ENCODE data around the gene KBTBD3.
A peak's percentile ranks its signal among the peaks of the same experiment; 100 is the strongest.

Gene KBTBD3

GRCh38 chr11:106076919-106077608 is at the start of gene KBTBD3:
TSS of gene KBTBD3 (minus strand) at chr11:106077347. CDS start at chr11:106059097, 18,250 bp downstream.
- DNase-seq = peak; percentile 98

DNA sequence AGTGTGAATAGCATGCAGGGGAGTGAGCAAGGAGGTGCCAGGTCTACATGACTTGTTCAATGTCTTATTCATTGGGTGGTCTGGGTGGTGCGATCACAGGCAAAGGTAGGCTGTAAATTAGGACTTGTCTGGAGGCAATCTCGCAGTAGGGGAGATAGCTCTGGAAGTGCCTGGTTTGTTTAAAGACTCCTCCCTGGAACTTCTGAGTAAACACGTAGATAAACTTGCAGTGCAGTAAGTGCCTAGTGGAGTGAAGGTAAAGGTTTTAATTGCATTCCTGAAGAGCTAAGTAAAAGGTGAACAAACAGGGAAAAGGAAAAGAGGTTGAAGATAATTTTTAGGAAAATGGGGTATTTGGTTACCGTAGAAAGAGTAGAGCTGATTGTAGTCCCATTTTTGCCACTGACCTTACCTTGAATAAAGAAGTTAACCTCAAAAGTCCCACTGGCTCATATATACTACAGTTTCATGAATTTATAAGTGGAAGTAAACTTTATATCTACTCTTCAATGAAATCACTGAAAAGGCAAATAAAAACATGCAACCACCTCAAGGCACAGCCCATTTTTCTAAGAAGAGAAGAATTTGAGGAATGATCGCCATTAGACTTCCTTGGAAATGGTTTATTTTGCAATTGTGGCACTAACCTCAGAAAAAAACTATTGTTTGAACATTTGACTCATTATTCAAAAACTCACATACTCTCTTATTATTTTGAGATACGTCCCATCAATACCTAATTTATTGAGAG is 44.6 kb upstream of the KBTBD3 start:
- no peak for DNase-seq

- no peak for DNase-seq
Observed at GRCh38 chr11:106105986-106106385, 28.8 kb upstream of the KBTBD3 start.

GRCh38 chr11:106101819-106102218 is 24.7 kb upstream of the KBTBD3 start:
- no peak for DNase-seq

- DNase-seq = no peak
Observed at GRCh38 chr11:106101370-106101769, 24.2 kb upstream of the KBTBD3 start.

GRCh38 chr11:106098893-106099553 is 21.9 kb upstream of the KBTBD3 start:
- no peak for DNase-seq

DNA sequence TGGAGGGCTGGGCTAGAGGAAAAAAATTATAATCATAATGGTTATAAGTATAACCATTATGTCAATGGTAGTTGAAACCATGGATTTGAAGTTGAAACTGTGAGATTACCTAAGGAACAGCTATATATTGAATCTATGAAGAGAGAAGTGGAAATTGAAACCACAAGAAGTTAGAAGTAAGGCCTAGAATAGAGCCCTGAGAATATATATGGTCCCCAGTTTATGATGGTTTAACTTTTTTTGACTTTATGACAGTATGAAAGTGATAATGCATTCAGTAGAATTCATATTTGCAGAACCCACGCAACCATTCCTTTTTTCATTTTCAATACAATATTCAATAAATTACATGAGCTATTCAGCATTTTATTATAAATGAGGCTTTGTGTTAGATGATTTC is 15.3 kb upstream of the KBTBD3 start:
- no peak for DNase-seq

DNA sequence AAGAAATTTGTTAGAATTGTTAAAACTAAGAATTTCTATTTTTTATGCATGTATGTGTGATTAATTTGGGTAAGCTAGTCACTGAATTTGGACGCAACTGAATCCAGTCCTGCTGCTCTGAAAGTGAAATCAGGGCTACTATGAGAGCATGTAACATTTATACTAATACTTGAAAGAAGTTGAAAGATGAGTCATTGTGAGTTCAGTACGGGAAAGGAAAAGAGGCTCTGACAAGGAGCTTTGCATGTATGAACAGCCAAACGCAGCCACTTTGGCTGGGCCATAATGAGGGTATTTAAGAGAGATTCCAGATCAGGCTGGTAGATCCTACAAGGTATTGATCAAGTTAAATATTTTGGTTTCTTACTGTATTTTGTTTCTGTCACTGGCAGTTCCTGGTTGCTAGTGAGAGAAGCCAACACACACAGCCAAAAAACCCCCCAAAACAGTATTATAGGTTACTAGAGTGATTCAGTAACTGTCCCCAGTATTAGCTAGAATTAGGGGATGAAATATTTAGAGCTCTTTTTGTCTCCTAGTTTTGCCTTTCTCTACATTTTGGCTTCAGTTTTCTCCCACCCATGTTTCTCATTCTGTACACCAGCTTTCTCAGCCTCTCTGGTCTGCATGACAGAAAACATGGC is 14.5 kb upstream of the KBTBD3 start:
- DNase-seq = no peak

DNA sequence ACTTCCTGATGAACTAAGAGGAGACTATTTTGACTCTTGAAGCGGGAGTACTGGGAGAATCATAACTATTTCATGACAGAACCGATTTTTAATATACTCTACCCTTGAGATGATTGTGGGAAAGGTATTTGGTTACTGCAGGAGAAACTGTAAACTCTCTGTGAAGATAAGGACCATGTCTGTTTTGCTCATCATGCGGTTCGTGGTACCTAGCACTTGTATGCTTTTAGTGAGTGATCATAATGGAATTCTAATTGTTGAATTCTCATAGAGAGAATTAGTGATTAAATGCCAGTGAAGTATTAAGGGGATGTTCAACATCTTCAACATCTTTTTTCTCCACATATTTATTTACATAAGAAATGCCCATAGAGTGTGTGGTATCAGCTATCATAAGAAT is 11.7 kb upstream of the KBTBD3 start:
- DNase-seq = no peak

DNA sequence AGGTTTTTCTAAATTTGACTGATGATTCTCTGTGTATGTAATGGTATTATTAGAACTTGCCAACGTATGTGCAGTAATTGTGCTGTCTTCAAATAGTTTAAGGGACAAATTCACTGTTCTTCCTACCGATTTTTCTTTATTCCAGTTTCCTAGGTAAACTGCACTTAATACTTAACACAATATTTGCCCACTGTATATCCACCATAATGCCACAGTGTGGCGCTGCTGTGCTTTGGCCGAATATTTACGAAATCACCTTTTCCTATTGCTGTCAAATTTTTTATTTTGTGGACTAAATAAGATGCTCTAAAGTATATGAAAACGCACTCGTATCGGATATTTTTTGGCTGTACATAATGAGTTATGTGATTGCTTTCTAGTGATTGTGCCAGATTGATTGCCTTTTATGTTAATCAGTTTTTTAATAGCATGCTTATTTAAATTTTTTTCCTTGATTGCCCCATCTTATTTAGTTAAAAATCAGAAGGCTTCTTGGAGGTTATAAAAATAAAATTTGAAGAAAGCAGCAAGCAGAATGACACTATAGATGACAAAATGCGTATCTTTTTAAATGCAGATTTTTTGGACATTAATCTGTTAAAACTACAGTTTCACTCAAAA is 10.8 kb upstream of the KBTBD3 start:
- DNase-seq = peak; percentile 22 to 26

- DNase-seq = no peak
Observed at GRCh38 chr11:106086850-106087249, 9.7 kb upstream of the KBTBD3 start.

DNA sequence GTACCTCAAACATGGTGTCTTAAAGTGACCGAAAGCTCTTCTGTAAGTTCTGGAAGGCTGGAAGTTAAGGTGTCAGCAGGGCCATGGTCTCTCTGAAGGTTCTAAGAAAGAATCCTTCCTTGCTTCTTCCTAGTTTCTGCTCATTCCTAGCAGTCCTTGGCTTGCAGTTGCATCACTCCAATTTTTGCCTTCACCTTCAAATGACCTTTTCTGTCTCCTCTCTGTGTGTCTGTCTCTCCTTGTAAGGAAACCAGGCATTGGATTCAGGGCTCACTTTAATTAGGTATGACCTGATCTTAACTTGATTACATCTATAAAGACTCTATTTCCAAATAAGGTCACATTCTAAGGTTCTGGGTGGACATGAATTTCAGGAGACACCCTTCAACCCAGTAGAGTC is 9.0 kb upstream of the KBTBD3 start:
- no peak for DNase-seq

DNA sequence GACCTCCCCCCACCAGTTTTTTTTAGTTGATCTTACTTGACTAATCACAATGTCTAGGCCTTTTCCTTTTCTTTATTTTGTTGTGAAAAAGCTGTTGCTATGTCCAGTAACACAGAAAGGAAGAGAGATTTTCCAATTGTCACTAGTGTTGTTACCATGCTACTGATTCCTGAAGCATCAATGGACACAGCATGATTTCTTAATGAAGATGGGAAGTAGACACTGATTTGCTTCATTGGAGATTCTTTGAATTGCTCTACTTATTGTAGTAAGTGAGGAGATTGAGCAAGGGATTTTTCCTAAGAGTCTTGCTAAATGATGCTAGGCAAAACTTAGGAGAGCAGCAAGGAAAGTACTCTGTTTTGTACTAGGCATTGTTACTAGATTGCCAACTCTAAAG is 4.9 kb upstream of the KBTBD3 start:
- no peak for DNase-seq

DNA sequence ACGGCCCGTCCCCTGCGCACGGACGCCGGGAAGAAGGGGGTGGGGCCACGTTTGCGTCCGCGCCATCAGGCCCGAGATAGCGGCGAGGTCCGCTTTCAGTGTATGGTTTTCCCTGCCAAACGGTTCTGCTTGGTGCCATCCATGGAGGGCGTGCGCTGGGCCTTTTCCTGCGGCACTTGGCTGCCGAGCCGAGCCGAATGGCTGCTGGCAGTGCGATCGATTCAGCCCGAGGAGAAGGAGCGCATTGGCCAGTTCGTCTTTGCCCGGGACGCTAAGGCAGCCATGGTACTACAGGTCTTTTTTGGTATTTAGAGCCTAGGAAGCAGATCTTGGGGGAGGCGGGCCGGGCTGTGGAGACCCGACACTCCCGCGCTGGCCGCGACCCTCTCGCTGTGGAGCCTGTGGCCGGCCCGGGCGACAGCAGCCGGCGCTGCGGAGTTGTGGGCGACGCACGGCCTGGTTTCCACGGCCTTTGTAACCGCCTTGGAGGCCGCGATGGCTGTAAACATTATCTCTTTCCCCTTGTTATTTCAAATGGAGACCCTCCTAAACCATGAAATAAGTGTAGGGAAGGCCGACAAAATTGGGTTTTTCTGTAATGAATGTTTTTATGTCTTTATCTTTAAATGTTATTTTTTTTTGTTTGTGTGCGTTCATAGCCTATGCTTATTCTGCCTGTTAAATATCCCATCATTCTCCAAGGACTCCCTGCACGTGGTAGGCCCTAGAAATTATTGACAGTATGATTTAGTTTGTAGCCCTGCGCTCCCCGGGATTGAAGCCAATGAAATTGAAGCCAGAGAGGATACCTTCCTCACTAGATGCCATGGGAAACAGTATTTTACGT is 685 bp upstream of the KBTBD3 start, which contains the start of gene AASDHPPT:
TSS of gene AASDHPPT (plus strand) at position 54 of the 847 bp plus-strand sequence. CDS start at position 103, 49 bp downstream.
- no peak for DNase-seq

DNA sequence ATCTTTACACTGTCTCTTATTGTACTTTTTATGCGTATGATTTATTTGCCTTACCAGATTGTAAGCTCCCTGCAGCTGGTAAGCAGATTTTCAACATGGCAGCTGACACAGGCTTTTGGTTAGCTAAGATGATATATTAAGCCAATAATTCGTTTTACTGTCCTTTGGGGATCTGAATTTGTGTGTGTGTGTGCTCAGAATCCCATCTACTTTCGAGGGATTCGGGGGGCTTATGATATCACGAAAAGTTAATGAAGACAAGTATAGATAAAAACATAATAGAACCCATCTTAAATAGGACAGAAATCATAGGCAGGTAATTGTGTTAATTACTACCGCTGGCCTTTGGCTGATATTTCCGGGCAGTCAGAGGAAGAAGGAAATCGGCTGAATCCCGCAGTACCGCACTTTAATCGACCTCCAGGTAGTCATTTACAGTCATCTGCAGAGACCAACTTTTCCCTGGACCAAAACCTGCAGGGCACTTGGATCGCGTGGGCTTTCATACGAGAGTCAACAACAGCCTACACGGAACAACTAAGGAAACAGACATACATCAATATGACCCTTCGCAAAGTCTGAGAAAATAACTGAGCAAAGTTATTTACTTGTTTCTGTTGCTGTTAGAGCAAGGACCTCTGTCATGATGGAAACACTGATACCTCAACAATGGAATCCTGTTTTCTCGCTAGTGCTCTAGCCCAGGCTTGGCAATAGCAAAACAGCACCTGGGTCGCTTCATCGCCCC is 802 bp downstream of the KBTBD3 start:
- no peak for DNase-seq

DNA sequence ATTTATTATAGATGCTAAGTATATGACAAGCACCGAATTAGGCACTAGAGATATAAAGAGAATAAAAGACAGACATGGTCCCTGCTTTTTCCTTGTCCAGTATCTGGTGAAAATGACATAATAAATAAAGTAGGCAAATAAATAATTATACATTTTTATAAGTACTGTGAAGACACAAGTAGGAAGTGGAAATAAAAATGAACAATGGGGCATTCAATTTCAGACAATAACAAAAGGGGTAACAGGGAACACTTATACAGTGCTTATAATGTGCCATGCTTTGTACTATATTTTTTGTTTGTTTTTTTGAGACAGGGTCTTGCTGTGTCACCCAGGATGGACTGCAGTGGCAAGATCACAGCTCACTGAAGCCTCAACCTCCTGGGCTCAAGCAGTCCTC is 4.3 kb downstream of the KBTBD3 start:
- no peak for DNase-seq

- no peak for DNase-seq
Observed at GRCh38 chr11:106070606-106071005, 6.5 kb downstream of the KBTBD3 start.

- no peak for DNase-seq
Observed at GRCh38 chr11:106063009-106063408, 14.1 kb downstream of the KBTBD3 start.

- DNase-seq = no peak
Observed at GRCh38 chr11:106061954-106062949, 14.9 kb downstream of the KBTBD3 start.
